Peyer's patch (tissue), 4 donors: Measurements from ENCODE around the gene MEGF6. TPM values are rescaled to one million over a fixed set of nuclear protein-coding genes. Genes with fewer than 3 reads are reported as not detected.

Experiments
- DNase-seq, 3 donors: peaks; one replicate each; pipeline ENCODE4 v3.0.0-alpha.2; 2017 to 2019
- H3K27ac ChIP-seq, 4 donors: fragments of 200-600 bp; sonication (generic); one replicate each; pipeline ENCODE4 v1.5.1; 2016 to 2019
- H3K27me3 ChIP-seq, 2 donors: fragments of 200-600 bp; sonication (generic); one replicate each; pipeline ENCODE4 v1.5.1; 2019
- H3K36me3 ChIP-seq, 3 donors: fragments of 200-600 bp; sonication (generic); one replicate each; pipeline ENCODE4 v1.5.1; 2016 to 2019
- H3K4me1 ChIP-seq, 4 donors: fragments of 200-600 bp; sonication (generic); one replicate each; pipeline ENCODE4 v1.5.1; 2016 to 2019
- H3K4me3 ChIP-seq, 4 donors: fragments of 200-600 bp; sonication (generic); 1 replicate in 3 of 4; 2 replicates in 1 of 4; pipeline ENCODE4 v1.5.1; 2016 to 2019; ENCODE audit warnings: mild to moderate bottlenecking in 1 of 4
- H3K9me3 ChIP-seq, 4 donors: fragments of 200-600 bp; sonication (generic); one replicate each; pipeline ENCODE4 v1.5.1; 2016 to 2019; ENCODE audit warnings: mild to moderate bottlenecking in 1 of 4
- CTCF ChIP-seq, 6 experiments: fragments of 450-650 bp in 4 of 6; fragments of 200-600 bp in 2 of 6; sonication (generic) in 1 of 6; IDR thresholded peaks; one replicate each; pipeline ENCODE4 v1.5.1; 2017 to 2019; ENCODE audit warnings: antibody characterized with exemption in 6 of 6, mild to moderate bottlenecking in 3 of 6, moderate library complexity in 1 of 6
- POLR2A ChIP-seq, 2 donors: fragments of 450-650 bp; IDR thresholded peaks; one replicate each; pipeline ENCODE4 v1.5.1; 2017; ENCODE audit warnings: antibody characterized with exemption in 2 of 2, mild to moderate bottlenecking in 2 of 2, moderate library complexity in 2 of 2
- total RNA-seq, 4 donors: library from RNA; depleted of rRNA; stranded (reverse); fragments of >200 nt; gene quantifications; one replicate each; pipeline ENCODE4 v1.1.0, GENCODE V29; 2016

Gene MEGF6
- total RNA-seq, 4 donors from 2014 or later, result 2.5 to 61.1 (median 11.1) TPM

- H3K27ac ChIP-seq, result no peak overlapping the region
- no peak for TF ChIP-seq CTCF (IDR thresholded peaks at IDR 0.05)
- no peak for TF ChIP-seq POLR2A (IDR thresholded peaks at IDR 0.05)
- no peak overlapping the region for H3K4me3 ChIP-seq
- H3K27me3 ChIP-seq, result no peaks in the 10 kb centered on the region
- no peak for DNase-seq
- H3K36me3 ChIP-seq, result no peaks in the 10 kb centered on the region
- H3K4me1 ChIP-seq, result no peaks in the 10 kb centered on the region
- H3K9me3 ChIP-seq, result no peaks in the 10 kb centered on the region
Measured at GRCh38 chr1:3510136-3510955, 101.0 kb downstream of the MEGF6 start.

GRCh38 chr1:3509721-3510120 lies 101.6 kb downstream of the MEGF6 start:
- H3K27me3 ChIP-seq, result no peaks in the 10 kb centered on the region
- no peaks in the 10 kb centered on the region for H3K36me3 ChIP-seq
- no peaks in the 10 kb centered on the region for H3K4me1 ChIP-seq
- DNase-seq, result no peak
- no peak overlapping the region for H3K27ac ChIP-seq
- H3K4me3 ChIP-seq, result no peak overlapping the region
- no peaks in the 10 kb centered on the region for H3K9me3 ChIP-seq
- TF ChIP-seq POLR2A (IDR thresholded peaks at IDR 0.05) (no peak), CTCF (IDR thresholded peaks at IDR 0.05) (no peak)

- Histone ChIP-seq H3K27me3 (no peaks in the 10 kb centered on the region), H3K9me3 (no peaks in the 10 kb centered on the region), H3K27ac (no peak overlapping the region), H3K4me3 (no peak overlapping the region), H3K4me1 (no peaks in the 10 kb centered on the region), H3K36me3 (no peaks in the 10 kb centered on the region)
- no peak for DNase-seq
- TF ChIP-seq CTCF (IDR thresholded peaks at IDR 0.05) (no peak), POLR2A (IDR thresholded peaks at IDR 0.05) (no peak)
Measured at GRCh38 chr1:3508757-3509415, 102.4 kb downstream of the MEGF6 start.

- Histone ChIP-seq H3K27ac (no peak overlapping the region), H3K36me3 (no peaks in the 10 kb centered on the region), H3K9me3 (no peaks in the 10 kb centered on the region), H3K27me3 (no peaks in the 10 kb centered on the region), H3K4me1 (no peaks in the 10 kb centered on the region), H3K4me3 (no peak overlapping the region)
- no peak for DNase-seq
- TF ChIP-seq POLR2A (IDR thresholded peaks at IDR 0.05), result no peak
- TF ChIP-seq CTCF (IDR thresholded peaks at IDR 0.05), result no peak
Measured at GRCh38 chr1:3507636-3508275, 103.6 kb downstream of the MEGF6 start.

GRCh38 chr1:3506943-3507342 lies 104.4 kb downstream of the MEGF6 start:
- H3K4me1 ChIP-seq, result no peaks in the 10 kb centered on the region
- no peaks in the 10 kb centered on the region for H3K9me3 ChIP-seq
- H3K4me3 ChIP-seq, result no peak overlapping the region
- TF ChIP-seq CTCF (IDR thresholded peaks at IDR 0.05) (no peak), POLR2A (IDR thresholded peaks at IDR 0.05) (no peak)
- no peak overlapping the region for H3K27ac ChIP-seq
- no peak for DNase-seq
- no peaks in the 10 kb centered on the region for H3K36me3 ChIP-seq
- H3K27me3 ChIP-seq, result no peaks in the 10 kb centered on the region
